GM13977 (cell line): Measurements from ENCODE around the gene HCFC2.
"Not testable (repeated sequence)": the region's sequence is repeated elsewhere in the genome, so short reads cannot be mapped to it uniquely, and the experiment has no call there.

Source experiments
- DNase-seq: peaks from one replicate; pipeline ENCODE4 v3.0.0; 2012; ENCODE audit warnings: low spot score
- in situ Hi-C: fragments of 300-500 bp; cut with MboI; formaldehyde crosslinking; loops from one replicate; pipeline ENCODE4 v1.12.0; 2022; ENCODE audit warnings: low sequenced_read_pairs, low pct_unique_long_range_greater_than_20kb, mixed read lengths, inconsistent platforms; ENCODE audit not compliant: unreplicated experiment
- TF ChIP-seq, protein P1 (sequence below): IDR thresholded peaks from 2 replicates; pipeline ENCODE4 v1.5.1; 2012; ENCODE audit warnings: mild to moderate bottlenecking, control low read depth; ENCODE audit not compliant: insufficient read depth; ENCODE audit errors: extremely low read depth, missing control alignments

Gene HCFC2

GRCh38 chr12:104064031-104064841 lies at the start of gene HCFC2:
Gene HCFC2 (plus strand): TSS chr12:104064531. CDS start chr12:104064561, 30 bp downstream.
- in situ Hi-C loops, result no loop called here
- TF ChIP-seq, protein P1, sequence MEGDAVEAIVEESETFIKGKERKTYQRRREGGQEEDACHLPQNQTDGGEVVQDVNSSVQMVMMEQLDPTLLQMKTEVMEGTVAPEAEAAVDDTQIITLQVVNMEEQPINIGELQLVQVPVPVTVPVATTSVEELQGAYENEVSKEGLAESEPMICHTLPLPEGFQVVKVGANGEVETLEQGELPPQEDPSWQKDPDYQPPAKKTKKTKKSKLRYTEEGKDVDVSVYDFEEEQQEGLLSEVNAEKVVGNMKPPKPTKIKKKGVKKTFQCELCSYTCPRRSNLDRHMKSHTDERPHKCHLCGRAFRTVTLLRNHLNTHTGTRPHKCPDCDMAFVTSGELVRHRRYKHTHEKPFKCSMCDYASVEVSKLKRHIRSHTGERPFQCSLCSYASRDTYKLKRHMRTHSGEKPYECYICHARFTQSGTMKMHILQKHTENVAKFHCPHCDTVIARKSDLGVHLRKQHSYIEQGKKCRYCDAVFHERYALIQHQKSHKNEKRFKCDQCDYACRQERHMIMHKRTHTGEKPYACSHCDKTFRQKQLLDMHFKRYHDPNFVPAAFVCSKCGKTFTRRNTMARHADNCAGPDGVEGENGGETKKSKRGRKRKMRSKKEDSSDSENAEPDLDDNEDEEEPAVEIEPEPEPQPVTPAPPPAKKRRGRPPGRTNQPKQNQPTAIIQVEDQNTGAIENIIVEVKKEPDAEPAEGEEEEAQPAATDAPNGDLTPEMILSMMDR, result no peak
- peak; percentile 99 for DNase-seq

DNA sequence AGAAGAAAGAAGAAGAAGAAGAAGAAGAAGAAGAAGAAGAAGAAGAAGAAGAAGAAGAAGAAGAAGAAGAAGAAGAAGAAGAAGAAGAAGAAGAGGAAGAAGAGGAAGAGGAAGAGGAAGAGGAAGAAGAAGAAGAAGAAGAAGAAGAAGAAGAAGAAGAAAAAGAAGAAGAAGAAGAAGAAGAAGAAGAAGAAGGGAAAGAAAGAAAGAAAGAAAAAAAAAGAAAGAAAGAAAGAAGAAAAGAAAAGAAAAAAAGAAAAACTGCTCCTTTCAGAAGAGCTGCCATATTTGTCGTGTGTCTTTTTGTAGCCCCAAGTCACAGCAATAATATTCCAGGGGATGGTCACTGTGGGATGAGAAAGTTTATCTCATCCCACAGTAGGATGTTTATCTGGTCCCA lies 42.5 kb upstream of the HCFC2 start:
- DNase-seq, in situ Hi-C loops: not testable (repeated sequence)

DNA sequence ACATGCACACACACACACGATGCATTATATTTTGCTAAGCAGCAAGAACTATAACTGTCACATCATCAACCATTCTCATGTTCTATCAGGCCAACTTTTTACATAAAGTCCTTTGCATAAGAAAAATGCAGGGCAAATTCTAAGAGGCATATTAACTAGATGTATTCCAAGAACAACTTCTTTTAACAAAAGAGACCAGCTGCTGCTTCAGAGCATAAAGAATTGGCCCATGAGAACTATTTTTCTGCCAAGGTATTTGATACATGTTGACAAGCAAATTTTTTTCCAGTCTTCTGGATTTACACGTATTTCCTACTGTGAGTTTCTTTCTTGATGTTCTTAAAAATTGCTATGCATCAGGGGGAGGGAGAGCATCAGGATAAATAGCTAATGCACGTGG lies 41.5 kb upstream of the HCFC2 start:
- no peak for DNase-seq
- TF ChIP-seq, protein P1, result no peak
- in situ Hi-C loops, result no loop called here

DNA sequence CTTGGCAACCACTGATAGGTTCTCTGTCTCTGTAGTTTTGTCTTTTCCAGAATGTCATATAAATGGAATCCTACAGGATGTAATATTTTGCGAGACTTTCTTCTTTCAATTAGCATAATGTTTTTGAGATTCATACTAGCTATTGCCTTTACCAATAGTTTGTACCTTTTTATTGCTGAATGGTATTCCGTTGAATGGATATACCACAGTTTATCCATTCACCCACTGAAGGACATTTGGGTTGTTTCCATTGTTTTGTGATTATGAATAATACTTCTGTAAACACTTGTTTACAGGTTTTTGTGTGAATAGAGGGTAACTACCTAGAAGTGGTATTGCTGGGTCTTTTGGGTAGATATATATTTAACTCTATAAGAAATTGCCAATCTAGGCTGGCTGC lies 40.6 kb upstream of the HCFC2 start:
- TF ChIP-seq, protein P1, result no peak
- no peak for DNase-seq
- in situ Hi-C loops, result no loop called here

- TF ChIP-seq, protein P1, result no peak
- in situ Hi-C loops, result no loop called here
- no peak for DNase-seq
Observed at GRCh38 chr12:104024348-104024747, 40.0 kb upstream of the HCFC2 start.

DNA sequence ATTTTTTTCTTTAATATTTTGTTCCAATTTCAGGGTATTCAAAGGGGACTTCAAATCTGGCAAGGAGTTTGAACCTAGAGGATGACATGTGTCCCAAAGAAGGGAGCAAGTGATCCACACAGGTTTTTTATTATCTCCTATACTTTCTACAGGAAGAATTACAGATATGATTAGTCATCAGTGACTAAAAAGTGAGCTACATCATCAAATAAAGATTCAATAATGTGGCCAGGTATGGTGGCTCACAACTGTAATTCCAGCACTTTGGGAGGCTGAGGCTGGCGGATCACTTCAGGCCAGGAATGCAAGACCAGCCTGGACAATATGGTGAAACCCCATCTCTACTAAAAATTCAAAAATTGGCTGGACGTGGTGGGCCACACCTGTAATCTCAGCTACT lies 38.6 kb upstream of the HCFC2 start:
- in situ Hi-C loops, result no loop called here
- TF ChIP-seq, protein P1, result no peak
- DNase-seq, result no peak

- TF ChIP-seq, protein P1, result no peak
- DNase-seq, result no peak
- in situ Hi-C loops, result no loop called here
Observed at GRCh38 chr12:104026841-104027599, 37.3 kb upstream of the HCFC2 start.

DNA sequence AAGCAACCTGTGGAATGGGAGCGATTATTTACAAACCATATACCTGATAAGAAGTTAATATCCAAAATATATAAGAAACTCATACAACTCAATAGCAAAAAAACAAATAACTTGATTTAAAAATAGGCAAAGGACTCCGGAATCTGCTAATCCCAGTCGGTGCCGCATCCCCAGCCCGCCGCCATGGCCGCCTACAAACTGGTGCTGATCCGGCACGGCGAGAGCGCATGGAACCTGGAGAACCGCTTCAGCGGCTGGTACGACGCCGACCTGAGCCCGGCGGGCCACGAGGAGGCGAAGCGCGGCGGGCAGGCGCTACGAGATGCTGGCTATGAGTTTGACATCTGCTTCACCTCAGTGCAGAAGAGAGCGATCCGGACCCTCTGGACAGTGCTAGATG lies 33.7 kb upstream of the HCFC2 start:
- in situ Hi-C loops, DNase-seq: not testable (repeated sequence)

GRCh38 chr12:104036143-104036542 lies 28.2 kb upstream of the HCFC2 start:
- in situ Hi-C loops, DNase-seq: not testable (repeated sequence)

- in situ Hi-C loops, DNase-seq: not testable (repeated sequence)
Observed at GRCh38 chr12:104039769-104040168, 24.6 kb upstream of the HCFC2 start.
